Measurements from ENCODE around the gene PPIE. TPM values are rescaled to one million over a fixed set of nuclear protein-coding genes. Genes with fewer than 3 reads are reported as not detected.
"Not testable (repeated sequence)": the region's sequence is repeated elsewhere in the genome, so short reads cannot be mapped to it uniquely, and the experiment has no call there.

PPIE gene
- total RNA-seq, 1 donor from 2014 or later, result 40.8 TPM

DNA sequence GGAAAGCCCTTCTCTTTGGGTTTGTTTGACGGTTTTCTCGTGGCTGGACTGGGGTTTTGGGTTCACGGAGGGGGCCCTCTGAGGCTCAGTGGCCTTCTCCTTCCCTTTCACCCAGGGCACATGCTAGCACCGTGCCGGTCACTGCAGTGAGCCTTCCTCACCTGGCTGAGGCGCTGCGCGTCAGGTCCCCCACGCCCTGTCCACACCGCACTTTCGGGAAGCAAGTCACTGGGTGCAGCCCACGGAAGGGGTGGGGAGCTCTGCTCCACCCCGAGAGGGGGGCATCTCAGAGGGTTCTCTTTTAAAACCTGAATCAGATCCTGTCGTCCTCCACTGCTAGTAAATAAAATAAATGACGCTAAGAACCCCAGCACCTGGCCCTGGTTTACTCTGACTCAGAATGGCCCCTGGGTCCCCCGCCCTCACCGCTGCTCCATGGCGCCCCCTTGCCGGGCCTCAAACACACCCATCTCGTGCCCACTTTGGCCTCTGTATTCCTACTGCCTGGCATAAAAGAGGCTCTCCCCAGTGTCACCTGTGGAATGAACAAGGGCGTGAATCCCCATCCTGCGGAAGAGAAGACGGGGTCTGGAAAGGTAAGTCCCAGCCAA, 34.8 kb downstream of the PPIE start:
- not testable (repeated sequence) for H3K4me1 Mint-ChIP-seq (ENCODE audit: unreplicated experiment); H3K4me3 Mint-ChIP-seq (ENCODE audit: unreplicated experiment); H3K9me3 Mint-ChIP-seq (ENCODE audit: unreplicated experiment); H3K27me3 Mint-ChIP-seq (ENCODE audit: unreplicated experiment); H3K36me3 Mint-ChIP-seq (ENCODE audit: unreplicated experiment); DNase-seq (ENCODE audit: extremely low spot score, unreplicated experiment); H3K27ac Mint-ChIP-seq (ENCODE audit: unreplicated experiment)

DNA sequence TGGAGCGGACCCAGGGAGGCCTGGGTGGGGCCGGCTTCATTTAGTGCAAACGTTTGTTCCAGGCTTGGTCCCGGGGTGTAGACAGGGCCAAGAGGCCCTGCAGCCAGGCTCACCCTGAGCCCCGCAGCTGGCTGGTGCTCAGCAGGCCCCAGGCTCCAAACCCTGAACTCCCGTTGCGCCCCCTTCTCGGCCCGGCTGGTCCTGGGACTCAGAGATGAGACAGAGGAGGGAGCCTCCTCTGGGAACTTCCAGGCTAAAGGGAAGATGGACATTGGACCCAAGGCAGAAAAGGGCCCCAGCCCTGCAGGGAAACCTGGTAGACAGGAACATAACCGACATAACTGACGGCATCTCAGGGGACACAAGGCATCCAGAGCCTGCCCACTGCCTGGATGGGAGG, 36.5 kb downstream of the PPIE start:
- not testable (repeated sequence) for H3K4me1 Mint-ChIP-seq (ENCODE audit: unreplicated experiment); H3K36me3 Mint-ChIP-seq (ENCODE audit: unreplicated experiment); H3K4me3 Mint-ChIP-seq (ENCODE audit: unreplicated experiment); H3K9me3 Mint-ChIP-seq (ENCODE audit: unreplicated experiment); DNase-seq (ENCODE audit: extremely low spot score, unreplicated experiment); H3K27ac Mint-ChIP-seq (ENCODE audit: unreplicated experiment)
- peaks cover 14% of the 10 kb centered on the region for H3K27me3 Mint-ChIP-seq (ENCODE audit: unreplicated experiment)

DNA sequence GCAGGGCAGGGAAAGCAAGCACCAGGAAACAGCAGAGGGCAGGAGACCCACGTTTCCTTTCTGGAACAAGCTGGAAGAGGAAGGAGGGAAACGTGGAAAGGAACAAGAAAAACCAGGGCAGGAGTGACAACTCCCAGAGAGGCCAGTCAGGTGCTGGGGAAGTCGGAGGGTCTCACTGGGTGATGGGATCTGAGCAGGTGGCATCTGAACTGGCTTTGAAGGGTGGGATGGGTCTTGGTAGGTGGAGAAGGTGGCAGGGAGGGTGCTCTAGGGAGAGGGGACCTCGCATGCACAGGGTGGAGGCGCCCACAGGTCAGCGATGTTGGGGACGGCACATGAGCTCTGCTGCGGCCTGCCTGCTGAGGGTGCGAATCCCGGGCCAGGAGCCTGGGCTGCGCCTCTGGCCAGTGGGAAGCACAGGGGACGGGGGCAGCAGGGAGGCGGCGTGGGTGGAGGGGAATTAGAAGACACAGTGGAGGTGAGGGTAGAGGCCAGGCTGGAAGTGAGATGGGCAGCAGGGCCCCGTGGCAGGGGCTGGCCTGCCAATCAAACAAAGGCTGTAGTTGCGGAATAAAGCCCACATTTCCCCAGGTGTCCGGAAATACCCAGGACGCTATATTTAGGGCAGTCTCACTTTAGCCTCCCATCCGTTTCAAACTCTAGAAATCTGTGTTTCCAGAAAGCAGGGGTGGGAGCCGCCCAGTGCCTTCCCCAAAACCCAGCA, 37.2 kb downstream of the PPIE start:
- not testable (repeated sequence) for H3K27ac Mint-ChIP-seq (ENCODE audit: unreplicated experiment); H3K4me1 Mint-ChIP-seq (ENCODE audit: unreplicated experiment); H3K9me3 Mint-ChIP-seq (ENCODE audit: unreplicated experiment); H3K36me3 Mint-ChIP-seq (ENCODE audit: unreplicated experiment); DNase-seq (ENCODE audit: extremely low spot score, unreplicated experiment); H3K4me3 Mint-ChIP-seq (ENCODE audit: unreplicated experiment)
- H3K27me3 Mint-ChIP-seq (ENCODE audit: unreplicated experiment), result peaks cover 14% of the 10 kb centered on the region

DNA sequence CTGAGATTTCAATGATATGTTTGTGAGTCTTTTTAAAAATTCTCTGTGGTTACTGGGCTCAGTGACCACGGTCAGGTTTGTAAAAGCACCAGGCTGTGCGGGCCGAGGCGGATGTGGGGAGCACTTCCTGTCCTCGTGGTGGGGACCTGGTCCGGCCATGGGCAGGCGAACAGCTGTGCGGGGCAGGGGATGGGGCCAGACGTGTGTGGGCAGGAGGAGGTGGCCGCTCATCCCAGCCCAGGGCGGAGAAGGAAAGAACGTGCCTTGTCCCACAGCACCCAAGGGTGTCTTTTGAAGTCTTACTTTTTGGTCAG, 37.7 kb downstream of the PPIE start:
- H3K4me1 Mint-ChIP-seq (ENCODE audit: unreplicated experiment), result no peaks in the 10 kb centered on the region
- peaks cover 14% of the 10 kb centered on the region for H3K27me3 Mint-ChIP-seq (ENCODE audit: unreplicated experiment)
- no peak overlapping the region for H3K27ac Mint-ChIP-seq (ENCODE audit: unreplicated experiment)
- H3K4me3 Mint-ChIP-seq (ENCODE audit: unreplicated experiment), result no peak overlapping the region
- no peaks in the 10 kb centered on the region for H3K9me3 Mint-ChIP-seq (ENCODE audit: unreplicated experiment)
- TF ChIP-seq, protein P1, sequence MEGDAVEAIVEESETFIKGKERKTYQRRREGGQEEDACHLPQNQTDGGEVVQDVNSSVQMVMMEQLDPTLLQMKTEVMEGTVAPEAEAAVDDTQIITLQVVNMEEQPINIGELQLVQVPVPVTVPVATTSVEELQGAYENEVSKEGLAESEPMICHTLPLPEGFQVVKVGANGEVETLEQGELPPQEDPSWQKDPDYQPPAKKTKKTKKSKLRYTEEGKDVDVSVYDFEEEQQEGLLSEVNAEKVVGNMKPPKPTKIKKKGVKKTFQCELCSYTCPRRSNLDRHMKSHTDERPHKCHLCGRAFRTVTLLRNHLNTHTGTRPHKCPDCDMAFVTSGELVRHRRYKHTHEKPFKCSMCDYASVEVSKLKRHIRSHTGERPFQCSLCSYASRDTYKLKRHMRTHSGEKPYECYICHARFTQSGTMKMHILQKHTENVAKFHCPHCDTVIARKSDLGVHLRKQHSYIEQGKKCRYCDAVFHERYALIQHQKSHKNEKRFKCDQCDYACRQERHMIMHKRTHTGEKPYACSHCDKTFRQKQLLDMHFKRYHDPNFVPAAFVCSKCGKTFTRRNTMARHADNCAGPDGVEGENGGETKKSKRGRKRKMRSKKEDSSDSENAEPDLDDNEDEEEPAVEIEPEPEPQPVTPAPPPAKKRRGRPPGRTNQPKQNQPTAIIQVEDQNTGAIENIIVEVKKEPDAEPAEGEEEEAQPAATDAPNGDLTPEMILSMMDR (IDR thresholded peaks at IDR 0.05), result no peak
- no peaks in the 10 kb centered on the region for H3K36me3 Mint-ChIP-seq (ENCODE audit: unreplicated experiment)
- DNase-seq (ENCODE audit: extremely low spot score, unreplicated experiment), result no peak

DNA sequence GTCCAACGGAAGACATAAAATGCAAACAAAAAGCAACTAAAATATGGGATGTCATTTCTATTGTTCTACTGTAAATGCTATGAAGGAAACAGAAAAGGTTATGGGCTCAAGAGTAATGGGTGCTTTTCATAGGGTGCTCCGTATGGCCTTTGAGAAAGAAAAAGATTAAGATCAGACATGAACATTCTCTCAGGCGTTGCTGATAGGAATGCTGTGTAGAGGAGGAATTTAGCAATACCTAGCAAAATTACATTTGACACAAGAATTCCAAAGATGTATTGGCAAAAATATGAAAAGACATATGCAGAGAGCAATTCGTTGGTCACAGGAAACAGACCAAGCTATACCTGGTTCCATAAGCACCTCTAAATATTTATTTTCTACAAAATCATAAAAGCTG, 38.2 kb downstream of the PPIE start:
- Mint-ChIP-seq H3K27me3 (ENCODE audit: unreplicated experiment) (peaks cover 16% of the 10 kb centered on the region), H3K4me1 (ENCODE audit: unreplicated experiment) (no peaks in the 10 kb centered on the region), H3K36me3 (ENCODE audit: unreplicated experiment) (no peaks in the 10 kb centered on the region), H3K27ac (ENCODE audit: unreplicated experiment) (no peak overlapping the region), H3K4me3 (ENCODE audit: unreplicated experiment) (no peak overlapping the region), H3K9me3 (ENCODE audit: unreplicated experiment) (no peaks in the 10 kb centered on the region)
- no peak for DNase-seq (ENCODE audit: extremely low spot score, unreplicated experiment)
- TF ChIP-seq, protein P1 (IDR thresholded peaks at IDR 0.05), result no peak

DNA sequence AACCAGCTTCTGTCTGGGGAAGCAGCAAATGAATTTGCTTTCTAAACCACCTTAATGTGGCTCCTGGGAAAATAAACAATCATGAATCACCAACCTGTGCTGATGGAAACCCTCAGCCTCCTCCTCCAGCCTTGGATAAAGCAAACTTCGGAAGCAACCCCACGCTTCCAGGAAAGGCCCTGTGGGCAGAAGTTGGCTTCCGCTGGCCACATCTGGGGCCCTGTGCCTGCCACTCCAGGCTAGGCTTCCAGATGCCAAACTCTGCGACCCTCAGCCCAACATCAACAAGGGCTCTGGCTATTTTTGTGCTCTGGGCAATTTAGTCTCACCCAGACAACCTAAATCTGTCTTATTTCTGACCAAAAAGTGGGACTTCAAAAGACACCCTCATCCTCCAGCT, 38.6 kb downstream of the PPIE start:
- Mint-ChIP-seq H3K36me3 (ENCODE audit: unreplicated experiment) (no peaks in the 10 kb centered on the region), H3K27me3 (ENCODE audit: unreplicated experiment) (peaks cover 16% of the 10 kb centered on the region), H3K27ac (ENCODE audit: unreplicated experiment) (no peak overlapping the region), H3K9me3 (ENCODE audit: unreplicated experiment) (no peaks in the 10 kb centered on the region), H3K4me1 (ENCODE audit: unreplicated experiment) (no peaks in the 10 kb centered on the region), H3K4me3 (ENCODE audit: unreplicated experiment) (no peak overlapping the region)
- TF ChIP-seq, protein P1 (IDR thresholded peaks at IDR 0.05), result no peak
- DNase-seq (ENCODE audit: extremely low spot score, unreplicated experiment), result no peak

DNA sequence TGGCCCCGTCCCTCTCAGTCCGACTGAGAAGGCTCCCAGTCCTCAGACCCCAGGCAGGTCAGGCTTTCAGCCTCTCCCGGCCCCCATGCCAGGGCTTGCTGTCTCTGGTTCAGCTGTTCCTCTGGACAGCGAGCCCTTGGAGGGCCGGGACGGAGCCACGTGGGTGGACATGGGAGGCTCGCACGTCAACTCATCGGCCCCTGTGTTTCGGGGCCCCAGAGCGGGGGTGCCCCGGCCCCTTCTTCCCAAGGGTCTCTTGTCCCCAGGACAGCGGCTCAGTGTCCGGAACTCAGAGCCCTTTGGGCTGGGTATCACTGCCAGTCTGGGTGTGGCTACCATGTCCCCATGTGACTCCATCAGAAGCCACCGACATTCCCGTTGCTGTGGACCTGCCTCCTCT, 39.2 kb downstream of the PPIE start:
- H3K9me3 Mint-ChIP-seq (ENCODE audit: unreplicated experiment); H3K4me1 Mint-ChIP-seq (ENCODE audit: unreplicated experiment); H3K27ac Mint-ChIP-seq (ENCODE audit: unreplicated experiment); H3K4me3 Mint-ChIP-seq (ENCODE audit: unreplicated experiment); DNase-seq (ENCODE audit: extremely low spot score, unreplicated experiment); H3K36me3 Mint-ChIP-seq (ENCODE audit: unreplicated experiment): not testable (repeated sequence)
- H3K27me3 Mint-ChIP-seq (ENCODE audit: unreplicated experiment), result peaks cover 18% of the 10 kb centered on the region

DNA sequence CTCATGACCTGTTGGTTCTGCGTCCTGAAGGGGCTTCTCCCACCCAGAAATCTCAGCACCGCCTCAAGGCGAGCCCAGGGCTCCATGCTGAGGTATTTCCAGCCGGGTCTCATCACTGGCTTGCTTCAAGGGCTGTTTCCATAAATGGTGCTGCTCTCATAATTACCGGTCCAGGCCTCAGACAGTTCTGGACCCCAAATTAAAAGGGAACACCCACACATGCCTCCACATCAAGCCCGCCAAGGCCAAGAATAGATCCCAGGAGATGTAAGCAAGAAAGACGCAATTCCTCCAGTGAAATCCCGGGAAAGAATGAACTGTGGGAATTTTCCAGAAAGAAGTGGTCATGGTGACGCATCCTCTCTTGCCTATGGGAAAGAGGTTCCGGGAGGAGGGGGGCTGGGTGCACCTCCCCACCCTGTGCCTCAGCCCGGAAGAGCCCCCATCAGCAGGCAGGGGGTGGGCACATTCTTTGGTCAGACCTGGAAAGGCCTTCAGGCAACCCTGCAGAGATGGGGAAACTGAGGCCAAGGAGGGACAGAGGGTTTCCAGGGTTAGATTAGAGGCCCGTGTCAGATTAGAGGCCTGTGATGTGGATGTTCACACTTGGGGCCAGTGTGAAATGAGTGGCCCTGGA, 39.9 kb downstream of the PPIE start:
- H3K4me1 Mint-ChIP-seq (ENCODE audit: unreplicated experiment); H3K4me3 Mint-ChIP-seq (ENCODE audit: unreplicated experiment); DNase-seq (ENCODE audit: extremely low spot score, unreplicated experiment); H3K36me3 Mint-ChIP-seq (ENCODE audit: unreplicated experiment); H3K9me3 Mint-ChIP-seq (ENCODE audit: unreplicated experiment); H3K27ac Mint-ChIP-seq (ENCODE audit: unreplicated experiment): not testable (repeated sequence)
- H3K27me3 Mint-ChIP-seq (ENCODE audit: unreplicated experiment), result peaks cover 25% of the 10 kb centered on the region

All from osteocyte (in vitro differentiated cells).